Astrocyte (in vitro differentiated cells and primary cell): ENCODE measurements around the gene COP1.

Experiments
- CTCF ChIP-seq: IDR thresholded peaks from 2 replicates; pipeline ENCODE4 v1.5.1; 2011; ENCODE audit warnings: low read depth, mild to moderate bottlenecking, inconsistent platforms, low read length, moderate library complexity; ENCODE audit not compliant: insufficient read depth
- EZH2 ChIP-seq: IDR thresholded peaks from 2 replicates; pipeline ENCODE4 v1.6.1; 2012; ENCODE audit warnings: mild to moderate bottlenecking, low read length, inconsistent platforms; ENCODE audit not compliant: insufficient read depth

GRCh38 chr1:175978926-175979325 is 228.2 kb downstream of the COP1 start:
- no peak for TF ChIP-seq CTCF
- TF ChIP-seq EZH2, result no peak
